DND-41 (cell line): Measurements from ENCODE around the gene SPRY2.

Source experiments
- ATAC-seq: fragments of 200-7000 bp; cut with Tn5 transposase; 3 replicates; pipeline ENCODE4 v1.9.1; 2021; ENCODE audit warnings: low read depth; ENCODE audit not compliant: insufficient read depth
- DNase-seq: peaks from one replicate; pipeline ENCODE4 v3.0.0-alpha.2; 2020
- H2AFZ ChIP-seq: 2 replicates; pipeline ENCODE4 v1.6.0; 2012; ENCODE audit warnings: low read depth, low read length
- H3K27ac ChIP-seq: 2 replicates; pipeline ENCODE4 v1.5.1; 2012; ENCODE audit warnings: low read length, inconsistent platforms
- H3K27me3 ChIP-seq: fragments of 200-600 bp; sonication (generic); 2 replicates; pipeline ENCODE4 v1.6.0; 2012; ENCODE audit warnings: low read length, mild to moderate bottlenecking, inconsistent platforms; ENCODE audit not compliant: insufficient read depth, poor library complexity
- H3K36me3 ChIP-seq: 2 replicates; pipeline ENCODE4 v1.5.1; 2012; ENCODE audit warnings: low read length, inconsistent platforms; ENCODE audit not compliant: insufficient read depth
- H3K4me1 ChIP-seq: 2 replicates; pipeline ENCODE4 v1.5.1; 2012; ENCODE audit warnings: mild to moderate bottlenecking, low read length; ENCODE audit not compliant: insufficient read depth
- H3K4me2 ChIP-seq: 2 replicates; pipeline ENCODE4 v1.6.0; 2012; ENCODE audit warnings: mild to moderate bottlenecking, moderate library complexity, low read length, inconsistent platforms; ENCODE audit not compliant: insufficient read depth
- H3K4me3 ChIP-seq, 2 experiments: fragments of 200-600 bp in 1 of 2; shearing (Covaris generic) in 1 of 2; 2 replicates each; pipeline ENCODE4 v1.5.1; 2012 to 2016; ENCODE audit warnings: inconsistent platforms in 2 of 2, low read length in 2 of 2, mild to moderate bottlenecking in 2 of 2, low read depth in 1 of 2, moderate library complexity in 1 of 2
- H3K79me2 ChIP-seq: 2 replicates; pipeline ENCODE4 v1.6.0; 2012; ENCODE audit warnings: low read length, inconsistent platforms; ENCODE audit not compliant: insufficient read depth
- H3K9ac ChIP-seq: 2 replicates; pipeline ENCODE4 v1.6.0; 2012; ENCODE audit warnings: low read depth, mild to moderate bottlenecking, inconsistent platforms, low read length, moderate library complexity
- H3K9me3 ChIP-seq: 2 replicates; pipeline ENCODE4 v1.5.1; 2012; ENCODE audit warnings: low read length, moderate library complexity, mild to moderate bottlenecking, inconsistent platforms; ENCODE audit not compliant: insufficient read depth, severe bottlenecking
- H4K20me1 ChIP-seq: 2 replicates; pipeline ENCODE4 v1.6.0; 2012; ENCODE audit warnings: low read length; ENCODE audit not compliant: insufficient read depth
- CTCF ChIP-seq: IDR thresholded peaks from 2 replicates; pipeline ENCODE4 v1.5.1; 2012; ENCODE audit warnings: borderline replicate concordance, low read length, moderate library complexity, mild to moderate bottlenecking; ENCODE audit not compliant: poor library complexity, severe bottlenecking; ENCODE audit errors: extremely low read depth
- EZH2 ChIP-seq: IDR thresholded peaks from 3 replicates; pipeline ENCODE4 v1.6.1; 2012; ENCODE audit warnings: borderline replicate concordance, low read depth, mild to moderate bottlenecking, moderate library complexity, low read length, inconsistent platforms; ENCODE audit not compliant: severe bottlenecking

SPRY2 gene

GRCh38 chr13:80290591-80290990, 50.3 kb downstream of the SPRY2 start:
- Histone ChIP-seq H3K4me3 (no peak overlapping the region), H3K4me1 (no peaks in the 10 kb centered on the region), H3K9ac (no peak overlapping the region), H3K79me2 (no peaks in the 10 kb centered on the region), H3K4me2 (no peak overlapping the region), H4K20me1 (no peaks in the 10 kb centered on the region), H3K27me3 (no peaks in the 10 kb centered on the region), H3K9me3 (no peaks in the 10 kb centered on the region), H2AFZ (no peak overlapping the region), H3K27ac (no peak overlapping the region), H3K36me3 (no peaks in the 10 kb centered on the region)
- no peak for TF ChIP-seq CTCF
- TF ChIP-seq EZH2, result no peak
- no peak for DNase-seq
- no peak for ATAC-seq
